ENCODE results near the gene DHFR.

DNA sequence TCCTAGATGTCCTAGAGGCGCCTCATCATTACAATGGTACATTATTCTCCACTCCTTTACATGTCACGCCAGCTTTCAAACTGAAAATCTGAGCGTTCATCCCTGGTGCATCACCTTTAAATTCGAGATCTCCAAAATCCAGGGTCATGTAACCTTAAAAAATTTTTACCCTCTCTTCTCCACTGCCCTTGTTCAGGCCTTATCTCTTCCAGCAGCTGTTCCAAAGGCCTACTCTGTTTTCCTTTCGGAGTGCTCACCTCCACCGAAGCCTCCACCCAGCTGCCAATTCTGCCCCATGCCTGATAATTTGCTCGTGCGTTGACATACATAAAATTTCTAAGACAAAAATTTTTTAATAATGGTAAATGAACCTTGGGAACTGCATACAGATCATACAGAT, 1.3 kb downstream of the DHFR start:
- TF ChIP-seq CTCF (IDR thresholded peaks at IDR 0.05) (no peak), POLR2A (IDR thresholded peaks at IDR 0.05) (no peak)

All from thyroid gland (tissue), 4 donors.